ENCODE data around the gene ATP13A3.

ATP13A3 gene

GRCh38 chr3:194439881-194440550 lies 46.8 kb downstream of the ATP13A3 start:
- no peak for DNase-seq

GRCh38 chr3:194434503-194434902 lies 52.3 kb downstream of the ATP13A3 start:
- DNase-seq, result no peak

GRCh38 chr3:194431554-194431953 lies 55.2 kb downstream of the ATP13A3 start:
- no peak for DNase-seq

- DNase-seq, result no peak
Measured at GRCh38 chr3:194425399-194425798, 61.4 kb downstream of the ATP13A3 start.

- DNase-seq, result no peak
Measured at GRCh38 chr3:194424953-194425352, 61.8 kb downstream of the ATP13A3 start.

GRCh38 chr3:194424373-194424772 lies 62.4 kb downstream of the ATP13A3 start:
- no peak for DNase-seq

- DNase-seq, result no peak
Measured at GRCh38 chr3:194423317-194423716, 63.5 kb downstream of the ATP13A3 start.

- DNase-seq, result no peak
Measured at GRCh38 chr3:194422188-194422587, 64.6 kb downstream of the ATP13A3 start.

- DNase-seq, result no peak
Measured at GRCh38 chr3:194418671-194419070, 68.1 kb downstream of the ATP13A3 start.

- DNase-seq, result no peak
Measured at GRCh38 chr3:194407423-194407822, 79.4 kb downstream of the ATP13A3 start.

- no peak for DNase-seq
Measured at GRCh38 chr3:194405766-194406165, 81.0 kb downstream of the ATP13A3 start.

- DNase-seq, result no peak
Measured at GRCh38 chr3:194404365-194405140, 82.2 kb downstream of the ATP13A3 start.

GRCh38 chr3:194401868-194402329 lies 84.9 kb downstream of the ATP13A3 start:
- DNase-seq, result no peak

- DNase-seq, result no peak
Measured at GRCh38 chr3:194401346-194401745, 85.5 kb downstream of the ATP13A3 start.

GRCh38 chr3:194399874-194400411 lies 86.9 kb downstream of the ATP13A3 start:
- no peak for DNase-seq

GRCh38 chr3:194399166-194399565 lies 87.6 kb downstream of the ATP13A3 start, which contains the start of gene GP5:
TSS of gene GP5 (minus strand) at chr3:194399266. CDS start at chr3:194398282, 984 bp downstream.
- DNase-seq, result no peak

- peak; percentile 25 for DNase-seq
Measured at GRCh38 chr3:194397757-194398312, 89.0 kb downstream of the ATP13A3 start.

GRCh38 chr3:194396859-194397756 lies 89.7 kb downstream of the ATP13A3 start:
- DNase-seq, result peak; percentile 23

- DNase-seq, result no peak
Measured at GRCh38 chr3:194396539-194396858, 90.3 kb downstream of the ATP13A3 start.

- DNase-seq, result peak; percentile 40
Measured at GRCh38 chr3:194395778-194396538, 90.8 kb downstream of the ATP13A3 start.

GRCh38 chr3:194395212-194395611 lies 91.6 kb downstream of the ATP13A3 start:
- DNase-seq, result no peak

GRCh38 chr3:194392576-194392975 lies 94.2 kb downstream of the ATP13A3 start:
- no peak for DNase-seq
